Ovary (tissue), 3 donors: ENCODE data around the gene IRF1.

Experiments used
- CTCF ChIP-seq, 3 donors: fragments of 450-650 bp in 2 of 3; fragments of 200-600 bp in 1 of 3; IDR thresholded peaks; one replicate each; pipeline versions ENCODE4 v1.5.1 to v1.8.0; 2016 to 2022; ENCODE audit warnings: antibody characterized with exemption in 3 of 3, mild to moderate bottlenecking in 1 of 3
- EP300 ChIP-seq: sonication (generic); formaldehyde crosslinking; IDR thresholded peaks from one replicate; pipeline ENCODE4 v1.6.1; 2017; ENCODE audit warnings: antibody characterized with exemption
- donor health status: DM: no; HTN: no; CAD: no.

DNA sequence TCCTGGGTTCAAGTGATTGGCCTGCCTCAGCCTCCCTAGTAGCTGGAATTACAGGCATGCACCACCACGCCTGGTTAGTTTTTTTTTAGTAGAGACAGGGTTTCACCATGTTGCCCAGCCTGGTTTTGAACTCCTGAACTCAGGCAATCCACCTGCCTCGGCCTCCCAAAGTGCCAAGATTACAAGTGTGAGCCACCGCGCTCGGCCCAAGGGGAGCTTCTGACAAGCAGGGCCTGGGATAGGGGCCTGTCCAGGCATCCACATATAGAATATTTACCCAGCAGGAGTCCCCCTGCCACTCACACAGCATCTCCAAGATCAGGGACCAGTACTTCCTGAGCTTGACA is 10.1 kb downstream of the IRF1 start:
- TF ChIP-seq EP300 (no peak), CTCF (IDR thresholded peaks at IDR 0.05) (no peak)
